ENCODE data around the gene FGD6. TPM values are rescaled to one million over a fixed set of nuclear protein-coding genes. Genes with fewer than 3 reads are reported as not detected.

Gene FGD6
- total RNA-seq, 2 experiments from 2014 or later = 5.6 to 7.8 TPM

- no peak overlapping the region for H3K27ac ChIP-seq (ENCODE audit: low read depth, low read length, poor library complexity, severe bottlenecking)
- H3K9me3 ChIP-seq (ENCODE audit: low read length) = no peaks in the 10 kb centered on the region
- TF ChIP-seq EZH2phosphoT487 (IDR thresholded peaks at IDR 0.05; ENCODE audit: borderline replicate concordance, low read depth, low read length) (no peak), CTCF (conservative IDR thresholded peaks at IDR 0.05; ENCODE audit: low read length) (no peak)
- no peak overlapping the region for H2AFZ ChIP-seq (ENCODE audit: low read length)
- intact Hi-C loops (cut with micrococcal nuclease; ENCODE audit: unreplicated experiment) = no loop called here
- H3K9me2 ChIP-seq (ENCODE audit: insufficient read depth, low read length) = no peaks in the 10 kb centered on the region
- no peak for DNase-seq (ENCODE audit: low spot score)
- no peak overlapping the region for H3K4me2 ChIP-seq (ENCODE audit: low read length)
- POLR2A ChIA-PET = interaction anchor here (2.1 kb wide), 1 partner anchor 11 kb away, joined by 7 read pairs; no protein-coding TSS in a partner anchor
- no peaks in the 10 kb centered on the region for H3K79me2 ChIP-seq (ENCODE audit: insufficient read depth, low read depth, low read length)
- H3K36me3 ChIP-seq (ENCODE audit: insufficient read depth, low read length) = peaks cover 88% of the 10 kb centered on the region
- H3K4me1 ChIP-seq (ENCODE audit: insufficient read depth, low read length, poor library complexity, severe bottlenecking) = no peaks in the 10 kb centered on the region
- H3K4me3 ChIP-seq (ENCODE audit: low read depth, low read length, poor library complexity, severe bottlenecking) = no peak overlapping the region
- H4K20me1 ChIP-seq (ENCODE audit: insufficient read depth, low read length) = no peaks in the 10 kb centered on the region
- BruUV-seq (replicated peaks) = no TSS peak
- CTCF ChIA-PET (ENCODE audit: unreplicated experiment) = no interaction called here
Observed at GRCh38 chr12:95051241-95051640, 166.0 kb downstream of the FGD6 start.

GRCh38 chr12:95037906-95038305 lies 179.4 kb downstream of the FGD6 start:
- peaks cover 84% of the 10 kb centered on the region for H3K36me3 ChIP-seq (ENCODE audit: insufficient read depth, low read length)

More at GRCh38 chr12:95037906-95038305, 179.4 kb downstream of the FGD6 start:
- TF ChIP-seq CTCF (conservative IDR thresholded peaks at IDR 0.05; ENCODE audit: low read length) = no peak
- CTCF ChIA-PET (ENCODE audit: unreplicated experiment) = no interaction called here
- no peak for DNase-seq (ENCODE audit: low spot score)
- no peaks in the 10 kb centered on the region for H3K4me1 ChIP-seq (ENCODE audit: insufficient read depth, low read length, poor library complexity, severe bottlenecking)
- H4K20me1 ChIP-seq (ENCODE audit: insufficient read depth, low read length) = no peaks in the 10 kb centered on the region
- H3K9me3 ChIP-seq (ENCODE audit: low read length) = no peaks in the 10 kb centered on the region
- POLR2A ChIA-PET = interaction anchor here (0.8 kb wide), 1 partner anchor 234 kb away, joined by 4 read pairs; no protein-coding TSS in a partner anchor
- H3K27ac ChIP-seq (ENCODE audit: low read depth, low read length, poor library complexity, severe bottlenecking) = no peak overlapping the region
- no peaks in the 10 kb centered on the region for H3K79me2 ChIP-seq (ENCODE audit: insufficient read depth, low read depth, low read length)
- intact Hi-C loops (cut with micrococcal nuclease; ENCODE audit: unreplicated experiment) = no loop called here
- no peak overlapping the region for H3K4me3 ChIP-seq (ENCODE audit: low read depth, low read length, poor library complexity, severe bottlenecking)
- no TSS peak for BruUV-seq (replicated peaks)
- no peak overlapping the region for H3K4me2 ChIP-seq (ENCODE audit: low read length)
- no peak overlapping the region for H2AFZ ChIP-seq (ENCODE audit: low read length)
- H3K9me2 ChIP-seq (ENCODE audit: insufficient read depth, low read length) = no peaks in the 10 kb centered on the region
